HG03135 (cell line): Measurements from ENCODE around the gene ASB11.
"Not testable (repeated sequence)": the region's sequence is repeated elsewhere in the genome, so short reads cannot be mapped to it uniquely, and the experiment has no call there.

Source experiments
- ATAC-seq: cut with Tn5 transposase; IDR thresholded peaks from one replicate; pipeline ENCODE4 v1.9.1; 2021; ENCODE audit warnings: mild to moderate bottlenecking, moderate library complexity; ENCODE audit not compliant: unreplicated experiment

Gene ASB11

DNA sequence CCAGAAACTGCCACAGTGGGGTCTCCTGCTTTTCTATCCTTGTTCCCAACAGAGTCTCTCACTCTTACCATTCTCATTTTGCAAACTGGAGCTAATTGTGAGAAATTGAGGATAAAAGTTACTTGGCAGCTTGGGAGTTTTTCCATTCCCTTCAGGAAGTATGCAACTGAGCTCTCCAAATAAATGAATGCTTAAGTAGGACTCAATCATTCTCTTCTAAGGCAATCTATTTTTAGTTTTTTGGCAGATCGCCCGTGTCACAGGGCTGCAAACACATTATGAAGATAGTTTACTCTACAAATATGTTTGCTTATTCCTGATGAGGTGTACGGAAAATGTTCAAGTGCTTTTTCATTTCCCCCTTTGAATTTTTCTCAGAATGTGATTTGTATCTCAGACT lies 5.3 kb downstream of the ASB11 start:
- no peak for ATAC-seq

DNA sequence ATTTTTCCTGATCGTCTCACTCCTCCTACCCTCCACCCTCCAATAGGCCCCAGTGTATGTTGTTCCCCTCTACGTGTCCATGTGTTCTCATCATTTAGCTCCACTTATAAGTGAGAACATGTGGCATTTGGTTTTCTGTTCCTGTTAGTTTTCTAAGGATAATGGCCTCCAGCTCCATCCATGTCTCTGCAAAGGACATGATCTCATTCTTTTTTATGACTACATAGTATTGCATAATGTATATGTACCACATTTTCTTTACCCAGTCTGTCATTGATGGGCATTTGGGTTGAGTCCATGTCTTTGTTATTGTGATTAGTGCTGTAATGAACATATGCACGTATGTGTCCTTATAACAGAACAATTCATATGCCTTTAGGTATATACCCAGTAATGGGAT lies 9.5 kb downstream of the ASB11 start:
- not testable (repeated sequence) for ATAC-seq

DNA sequence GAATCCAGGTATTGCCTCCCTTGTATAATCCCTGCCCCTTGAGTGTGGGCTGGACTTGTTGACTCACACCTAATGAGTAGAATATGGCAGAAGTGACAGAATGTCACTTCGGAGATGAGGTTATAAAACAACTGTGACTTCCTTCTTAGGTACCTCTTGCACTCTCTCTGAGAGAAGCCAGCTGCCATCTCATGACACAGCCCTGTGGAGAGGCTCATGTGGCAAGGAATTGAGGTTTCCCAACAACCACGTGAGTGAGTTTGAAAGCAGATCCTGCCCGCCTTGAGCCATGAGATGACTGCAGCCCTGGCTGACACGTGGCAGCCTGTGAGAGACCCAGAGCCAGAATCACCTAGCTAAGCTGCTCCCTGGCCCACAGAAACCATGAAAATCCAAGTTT lies 13.5 kb downstream of the ASB11 start:
- no peak for ATAC-seq

DNA sequence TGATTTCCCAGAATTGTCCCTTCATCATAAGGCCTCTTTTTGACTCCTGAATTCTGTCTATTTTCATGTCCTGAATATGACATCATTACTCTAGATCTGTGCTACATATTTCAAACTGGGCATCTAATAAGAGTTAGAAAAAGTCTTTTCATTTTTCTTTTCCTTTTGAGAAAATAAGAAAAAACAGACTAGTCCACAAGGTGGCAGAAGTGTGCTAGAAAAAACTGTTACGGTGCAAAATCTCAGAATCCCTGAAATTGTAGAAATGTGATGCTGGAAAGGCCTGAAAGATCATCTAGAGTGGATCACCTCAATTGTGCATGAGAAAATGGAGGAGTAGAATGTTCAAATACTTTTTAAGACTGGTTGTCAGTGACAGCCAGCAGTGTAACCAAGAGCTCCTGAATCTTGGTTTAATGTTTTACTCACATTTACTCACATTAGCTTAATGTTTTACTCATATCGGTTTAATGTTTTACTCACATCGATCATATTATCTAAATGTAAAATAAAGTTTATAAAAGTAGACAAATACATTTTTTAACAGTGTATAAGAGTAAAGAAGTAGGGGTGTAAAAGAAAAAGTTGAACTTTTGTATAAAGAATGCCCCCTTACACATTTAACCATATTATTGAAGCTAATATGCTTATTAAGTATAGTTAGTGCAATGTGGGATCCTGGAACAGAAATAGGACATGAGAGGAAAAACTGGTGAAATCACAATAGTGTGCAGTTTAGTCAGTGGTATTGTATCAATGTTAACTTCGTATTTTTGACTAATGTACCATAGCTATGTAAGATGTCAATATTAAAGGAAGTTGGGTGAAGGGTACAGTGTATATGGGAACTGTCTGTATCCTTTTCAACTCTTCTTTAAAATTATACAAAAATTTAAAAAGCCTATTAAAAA lies 15.2 kb downstream of the ASB11 start:
- ATAC-seq, result no peak

DNA sequence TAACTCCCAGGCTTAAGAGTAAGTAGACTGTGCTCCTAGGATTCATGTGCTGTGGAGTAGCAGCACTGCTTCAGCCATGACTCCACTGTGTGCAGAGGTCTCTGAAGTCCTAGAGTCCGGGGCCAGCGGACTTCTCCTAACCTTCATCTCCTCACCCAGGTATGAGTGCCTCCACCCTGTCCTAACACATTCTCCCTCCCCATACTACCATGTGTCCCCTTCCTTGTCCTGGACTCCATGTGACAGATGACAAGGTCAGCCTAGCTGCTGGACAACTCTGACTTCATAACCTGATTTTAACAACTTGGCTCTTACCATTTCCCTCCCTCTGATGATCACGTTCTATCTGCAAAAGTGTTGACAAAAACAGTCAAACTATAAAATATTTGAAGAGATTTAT lies 16.7 kb downstream of the ASB11 start:
- ATAC-seq, result no peak

DNA sequence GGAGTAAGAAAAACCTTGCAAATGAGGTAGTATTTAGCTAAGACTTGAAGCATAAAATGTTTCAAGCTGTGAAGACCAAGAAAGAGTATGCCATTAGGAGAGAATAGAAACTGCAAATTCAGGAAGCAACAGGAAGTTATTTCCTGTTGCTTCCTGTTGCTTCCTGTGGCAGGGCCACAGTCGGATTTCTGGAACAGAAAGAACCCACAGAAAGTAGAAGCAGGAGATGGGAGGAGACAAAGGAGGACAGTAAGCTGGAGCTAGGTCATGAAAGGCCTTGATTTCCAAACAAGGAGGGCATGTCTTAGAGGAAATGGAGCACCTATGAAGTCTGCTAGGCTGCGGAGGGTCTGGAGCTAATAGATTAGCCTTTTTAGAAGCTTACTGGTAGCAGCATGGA lies 17.2 kb downstream of the ASB11 start:
- ATAC-seq, result no peak

DNA sequence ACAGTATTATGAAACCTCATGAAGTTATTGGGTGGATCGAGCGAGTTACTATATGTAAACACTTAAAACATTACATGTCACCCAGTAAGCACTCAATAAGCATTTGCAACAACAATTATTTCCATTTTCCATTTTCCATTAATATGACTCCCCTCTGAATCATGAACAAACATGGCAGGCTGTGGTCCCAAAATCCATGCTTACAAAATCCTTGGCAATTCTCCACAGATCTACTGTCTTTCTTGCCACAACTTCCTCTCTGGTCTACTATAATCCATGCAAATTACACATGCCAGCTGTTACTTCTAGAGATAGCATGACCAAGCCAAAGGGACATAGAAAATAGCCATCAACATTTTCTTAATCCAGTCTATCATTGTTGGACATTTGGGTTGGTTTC lies 22.0 kb downstream of the ASB11 start:
- no peak for ATAC-seq

DNA sequence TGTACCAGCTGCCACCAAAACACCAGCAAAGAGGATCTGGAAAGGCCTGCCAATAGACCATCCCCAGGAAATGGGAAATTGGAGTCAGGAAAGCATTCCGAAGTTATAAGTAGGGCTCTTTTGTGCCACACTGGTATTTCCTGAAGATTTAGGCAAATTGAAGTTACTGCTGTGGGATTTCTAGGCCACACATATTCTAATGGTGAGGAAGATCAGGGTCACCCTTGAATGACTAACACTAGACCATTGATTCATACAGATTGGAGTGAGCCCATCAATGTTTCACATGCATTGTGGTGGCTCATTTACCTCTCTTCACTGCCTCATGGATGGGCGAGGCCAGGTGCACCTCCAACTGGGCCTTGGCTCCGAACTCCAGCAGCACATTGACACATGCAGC lies 22.6 kb downstream of the ASB11 start:
- no peak for ATAC-seq

DNA sequence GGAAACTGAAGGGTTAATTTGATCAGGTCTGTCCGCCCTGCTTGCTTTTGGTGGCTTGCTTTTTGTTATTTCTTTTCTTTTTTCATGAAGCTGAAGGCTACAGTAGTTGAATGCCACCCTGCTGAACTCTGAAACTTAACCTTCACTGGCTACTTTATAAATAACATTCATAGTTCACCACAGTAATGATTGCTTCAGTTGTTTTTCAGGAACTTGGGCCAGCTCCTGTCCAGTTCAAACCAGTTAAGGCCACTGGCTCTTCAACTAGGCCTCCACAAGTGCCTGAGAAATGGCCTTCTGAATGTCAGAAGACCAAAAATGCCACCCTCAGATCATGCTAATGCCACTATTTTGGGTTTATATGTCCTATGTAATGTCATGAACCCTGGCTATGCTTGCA lies 37.8 kb downstream of the ASB11 start:
- no peak for ATAC-seq

DNA sequence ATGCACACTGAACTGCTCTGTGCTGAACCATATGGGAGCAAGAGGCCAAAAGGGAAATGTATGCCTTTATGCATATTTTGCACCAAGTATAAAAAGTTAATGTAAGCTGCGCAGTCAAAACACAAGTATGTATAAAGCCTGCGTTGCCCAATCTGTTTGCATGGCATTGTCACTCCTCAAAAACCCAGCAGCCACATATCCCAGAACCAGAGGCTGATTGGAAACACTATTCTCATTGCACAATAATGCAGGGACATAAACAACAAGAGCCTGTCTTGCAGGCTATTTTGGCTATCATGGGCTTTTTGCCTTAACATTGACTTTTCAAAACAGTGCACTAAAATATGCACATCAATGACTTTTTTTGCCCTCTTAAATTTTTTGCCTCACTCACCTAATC lies 40.5 kb downstream of the ASB11 start:
- ATAC-seq, result no peak

DNA sequence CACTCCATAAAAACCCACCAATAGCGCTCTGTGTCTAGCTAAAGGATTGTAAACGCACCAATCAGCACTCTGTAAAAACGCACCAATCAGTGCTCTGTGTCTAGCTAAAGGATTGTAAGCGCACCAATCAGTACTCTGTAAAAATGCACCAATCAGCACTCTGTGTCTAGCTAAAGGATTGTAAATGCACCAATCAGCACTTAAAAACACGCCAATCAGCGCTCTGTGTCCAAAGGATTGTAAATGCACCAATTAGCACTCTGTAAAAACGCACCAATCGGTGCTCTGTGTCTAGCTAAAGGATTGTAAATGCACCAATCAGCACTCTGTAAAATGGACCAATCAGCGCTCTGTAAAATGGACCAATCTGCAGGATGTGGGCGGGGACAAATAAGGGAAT lies 42.2 kb downstream of the ASB11 start:
- ATAC-seq, result not testable (repeated sequence)

DNA sequence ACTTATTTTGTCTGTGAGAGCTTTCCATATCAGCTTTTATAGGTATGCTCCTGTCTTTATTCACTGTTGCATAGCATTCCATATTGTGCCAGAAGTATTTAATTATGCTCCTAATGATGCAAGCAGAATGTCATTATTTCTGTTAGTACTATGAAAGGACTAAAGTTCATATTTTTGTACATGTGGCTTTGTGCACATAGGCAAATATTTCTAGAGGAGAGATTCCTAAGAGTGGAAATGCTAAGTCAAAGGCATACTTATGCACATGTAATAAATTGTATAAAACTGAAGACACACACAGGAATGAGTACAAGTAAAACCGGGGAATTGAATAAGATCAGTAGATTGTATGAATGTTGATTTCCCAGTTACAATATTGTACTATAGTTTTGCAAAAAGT lies 43.7 kb downstream of the ASB11 start:
- no peak for ATAC-seq

DNA sequence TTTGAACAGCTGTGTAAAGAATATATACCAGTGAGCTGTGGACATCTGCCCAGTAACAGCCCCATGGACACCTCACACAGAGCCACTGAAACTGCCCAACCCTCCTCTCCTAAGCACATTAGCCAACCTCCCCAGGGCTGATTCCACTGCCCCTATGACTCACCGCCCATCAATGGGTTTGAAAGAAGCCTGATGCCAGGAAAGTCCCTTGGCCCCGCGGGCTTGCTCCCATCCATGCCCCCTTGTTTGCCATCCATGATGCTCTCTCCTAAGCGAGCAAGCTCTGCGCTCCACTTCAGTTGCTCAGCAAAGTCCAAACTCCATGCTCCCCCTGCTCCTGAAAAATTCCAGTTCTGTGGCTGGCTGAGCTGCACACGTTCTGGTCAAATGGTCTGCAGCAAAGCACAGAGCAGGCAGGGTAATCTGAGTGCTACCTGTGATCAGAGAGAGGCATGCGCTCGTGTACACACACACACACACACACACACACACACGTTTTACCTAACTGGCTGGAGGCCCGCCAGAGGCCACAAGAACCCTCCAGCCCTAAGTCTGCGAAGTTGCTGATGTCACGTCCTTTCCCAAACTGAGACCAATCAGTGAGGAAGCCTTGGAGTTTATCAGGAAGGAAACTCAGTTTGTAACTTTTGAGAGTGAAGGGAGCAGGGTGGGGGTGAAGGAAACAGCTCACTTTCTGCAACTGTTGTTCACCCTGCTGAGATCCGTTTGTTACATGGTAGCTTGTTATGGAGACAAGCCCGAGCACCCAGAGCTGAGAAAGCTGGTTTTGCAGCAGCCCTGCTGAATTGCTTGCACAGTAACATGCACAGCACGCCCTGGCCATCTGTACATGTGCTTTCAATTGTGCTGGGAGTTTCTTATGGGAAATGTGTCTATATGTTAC lies 45.6 kb downstream of the ASB11 start, which contains the start of gene ASB9:
ASB9 (minus strand) TSS at position 466 of the 904 bp plus-strand sequence; CDS start at position 257, 209 bp downstream.
- no peak for ATAC-seq

DNA sequence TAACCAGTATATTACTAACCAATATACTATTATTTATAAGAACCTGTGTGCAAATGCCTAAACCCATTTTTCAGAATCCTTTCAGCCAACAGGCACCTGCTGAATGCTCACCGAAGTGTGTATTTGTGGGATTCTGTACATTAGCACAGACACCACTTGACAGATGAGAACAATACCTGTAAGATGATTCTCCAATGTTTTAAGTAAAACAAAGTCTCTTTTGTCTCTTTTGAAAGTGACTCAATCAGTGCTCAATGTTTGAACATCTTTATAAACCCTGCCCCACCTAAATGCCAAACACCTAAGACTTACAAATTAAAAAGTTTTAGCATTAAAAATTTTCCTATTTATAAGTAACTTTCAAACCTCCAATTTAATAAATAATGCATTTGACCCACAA lies 46.3 kb downstream of the ASB11 start:
- ATAC-seq, result no peak

DNA sequence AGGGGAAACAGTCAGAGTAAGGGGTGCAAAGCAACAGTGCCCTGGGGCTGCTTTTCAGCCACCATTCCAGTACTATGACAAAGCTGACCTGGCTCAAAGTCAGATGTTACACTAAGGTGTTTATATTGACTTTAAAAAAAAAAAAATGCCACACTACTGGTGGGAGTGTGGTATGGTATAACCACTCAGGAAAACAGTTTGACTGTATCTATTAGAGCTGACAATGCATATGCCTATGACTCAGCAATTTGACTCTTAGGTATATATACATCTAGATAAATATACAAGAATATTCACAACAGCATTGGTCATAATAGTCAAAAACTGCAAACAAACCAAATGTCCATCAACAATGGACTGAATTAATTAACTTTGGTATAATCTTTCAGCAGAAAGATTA lies 60.6 kb downstream of the ASB11 start:
- no peak for ATAC-seq

DNA sequence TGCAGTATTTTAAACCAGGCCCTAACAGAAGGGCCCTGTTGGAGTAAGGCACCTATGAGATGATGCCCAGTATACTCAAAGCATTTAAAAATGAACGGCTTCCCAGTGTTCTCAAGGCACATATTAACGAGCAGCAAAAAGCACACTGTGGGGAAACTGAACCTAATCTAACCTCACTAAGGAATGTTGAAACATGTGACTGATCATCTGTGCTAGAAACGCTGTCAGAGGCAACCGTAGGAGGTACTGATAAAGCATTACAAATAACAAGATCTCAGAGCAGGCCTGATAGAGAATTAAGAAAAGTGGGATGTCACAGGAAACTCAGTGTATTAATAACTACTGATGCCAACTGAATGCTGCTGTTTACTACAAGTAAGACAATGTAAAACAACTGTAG lies 69.5 kb downstream of the ASB11 start:
- ATAC-seq, result no peak

DNA sequence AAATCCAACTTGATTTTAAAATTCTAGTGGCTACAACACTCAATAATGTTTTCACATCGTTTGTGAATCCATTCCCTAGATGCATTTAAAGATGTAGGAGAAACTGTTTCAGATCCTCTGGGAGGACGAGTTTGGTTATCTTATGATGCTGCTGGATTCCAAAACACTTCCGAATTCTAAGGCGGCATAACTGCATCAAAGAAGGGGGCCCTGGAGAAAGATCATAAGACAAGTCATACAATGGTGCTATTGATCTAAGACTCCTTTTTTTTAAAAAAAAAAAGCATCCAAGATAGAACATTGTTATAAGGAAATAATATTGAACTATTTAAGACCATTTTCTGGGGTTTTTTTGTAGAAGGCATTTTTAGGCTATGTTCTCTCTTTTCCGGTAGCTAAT lies 71.0 kb downstream of the ASB11 start:
- no peak for ATAC-seq

DNA sequence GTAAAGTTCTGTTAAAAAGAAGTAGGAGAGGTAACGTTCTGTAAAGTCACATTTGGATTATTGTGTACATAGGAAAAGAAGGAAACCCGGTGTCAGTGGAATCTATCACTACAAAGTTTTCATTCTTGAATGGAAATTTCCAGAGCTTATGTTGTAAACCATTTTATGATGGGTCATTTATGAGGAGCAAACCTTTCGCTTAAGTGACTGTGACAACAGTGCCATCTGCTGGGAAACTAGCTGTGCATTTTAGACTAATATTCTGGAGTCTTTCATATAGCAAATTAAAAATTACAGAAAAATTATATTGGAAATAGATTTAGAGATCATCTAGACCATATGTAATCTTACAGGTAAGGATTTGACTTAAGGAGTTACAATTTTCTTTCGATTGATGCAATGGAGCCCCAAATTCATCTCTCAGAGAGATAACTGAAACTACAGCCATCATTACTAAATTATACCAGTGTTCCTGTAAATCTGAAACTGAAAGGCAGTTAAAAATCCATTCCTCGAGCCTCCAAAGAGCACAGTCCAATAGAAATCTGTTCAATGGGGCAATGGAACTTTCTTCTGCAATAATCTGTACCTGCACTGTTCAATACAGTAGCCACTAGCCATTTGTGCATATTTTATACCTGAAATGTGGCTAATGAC lies 72.4 kb downstream of the ASB11 start:
- no peak for ATAC-seq

DNA sequence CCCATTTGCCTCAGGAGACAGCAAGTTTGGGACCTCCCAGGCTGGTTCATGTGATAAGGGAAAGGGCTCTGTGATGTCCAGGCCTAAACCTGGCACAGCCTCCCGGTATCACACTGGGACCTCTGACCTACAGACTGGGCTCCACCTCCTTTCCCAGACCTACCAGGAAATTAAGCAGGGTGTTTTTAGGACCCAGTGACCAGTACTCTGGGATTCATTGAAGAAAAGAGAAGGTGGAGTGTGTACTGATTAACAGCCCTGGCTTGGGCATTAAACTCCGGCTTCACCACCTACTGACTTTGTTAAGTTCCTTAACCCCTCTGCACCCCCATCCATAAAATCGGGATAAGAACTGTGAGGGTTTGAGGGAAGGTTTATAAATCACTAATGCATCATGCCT lies 74.1 kb downstream of the ASB11 start:
- ATAC-seq, result no peak

DNA sequence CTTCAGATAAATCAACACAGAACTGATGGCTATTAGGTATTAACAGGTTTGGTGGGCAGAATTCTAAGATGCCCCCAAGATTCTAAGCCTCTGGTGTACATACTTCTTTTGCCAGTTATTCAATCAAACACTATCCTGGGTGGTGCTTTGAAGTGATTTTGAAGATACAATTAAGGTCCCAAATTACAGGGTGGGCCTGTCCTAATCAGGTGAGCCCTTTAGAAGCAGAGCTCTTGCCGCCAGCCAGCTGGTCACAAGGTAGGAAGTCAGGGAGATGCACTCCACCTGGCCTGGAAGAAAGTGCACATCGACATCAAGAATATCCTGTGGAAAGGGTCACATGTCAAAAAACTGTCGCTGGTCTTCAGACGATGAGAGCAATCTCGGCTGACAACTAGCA lies 75.0 kb downstream of the ASB11 start:
- ATAC-seq, result no peak

DNA sequence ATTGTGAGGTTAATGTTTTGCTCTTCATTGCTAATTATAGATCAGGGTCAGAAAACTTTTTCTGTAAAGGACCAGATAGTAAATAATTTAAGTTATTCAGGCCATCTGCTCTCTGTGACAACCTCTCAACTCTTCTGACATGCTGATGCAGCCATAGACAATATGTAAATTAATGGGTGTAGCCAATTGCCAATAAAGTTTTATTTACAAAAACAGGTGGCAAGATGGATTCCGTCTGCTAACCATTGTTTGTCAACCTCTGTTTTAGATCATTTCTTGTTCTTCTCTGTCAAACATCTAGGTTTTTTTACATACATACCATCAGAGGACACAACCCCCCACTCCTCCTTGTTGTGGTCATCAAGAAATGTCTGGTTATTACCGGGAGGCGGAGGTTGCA lies 79.3 kb downstream of the ASB11 start:
- ATAC-seq, result no peak
